HEK293 (cell line): ENCODE data around the gene ARID4A.

Experiments used
- GLIS1 ChIP-seq: fragments of 450-650 bp; formaldehyde crosslinking; IDR thresholded peaks from 2 replicates; pipeline ENCODE4 v1.5.1; 2016; ENCODE audit warnings: missing biosample characterization, missing genetic modification characterization
- KLF17 ChIP-seq: fragments of 450-650 bp; formaldehyde crosslinking; IDR thresholded peaks from 2 replicates; pipeline ENCODE4 v1.5.1; 2016; ENCODE audit warnings: missing biosample characterization, missing genetic modification characterization
- SETDB1 ChIP-seq: IDR thresholded peaks from one replicate; pipeline ENCODE4 v1.6.1; 2017; ENCODE audit warnings: mild to moderate bottlenecking, low read length, moderate library complexity, mixed read lengths; ENCODE audit not compliant: insufficient read length
- WT1 ChIP-seq: fragments of 450-650 bp; formaldehyde crosslinking; IDR thresholded peaks from 2 replicates; pipeline ENCODE4 v1.5.1; 2016; ENCODE audit warnings: missing biosample characterization, missing genetic modification characterization
- ZBTB11 ChIP-seq: fragments of 450-650 bp; formaldehyde crosslinking; conservative IDR thresholded peaks from 2 replicates; pipeline ENCODE4 v1.5.1; 2016; ENCODE audit warnings: low read depth, missing biosample characterization, missing genetic modification characterization
- ZFP69B ChIP-seq: fragments of 450-650 bp; formaldehyde crosslinking; IDR thresholded peaks from 2 replicates; pipeline ENCODE4 v1.5.1; 2016; ENCODE audit warnings: missing biosample characterization, missing genetic modification characterization
- ZNF112 ChIP-seq: fragments of 450-650 bp; formaldehyde crosslinking; IDR thresholded peaks from 2 replicates; pipeline ENCODE4 v1.5.0; 2017; ENCODE audit warnings: missing biosample characterization, missing genetic modification characterization
- ZNF146 ChIP-seq: fragments of 450-650 bp; formaldehyde crosslinking; IDR thresholded peaks from 2 replicates; pipeline ENCODE4 v1.5.1; 2016; ENCODE audit warnings: missing biosample characterization, missing genetic modification characterization
- ZNF248 ChIP-seq: fragments of 450-650 bp; formaldehyde crosslinking; IDR thresholded peaks from 2 replicates; pipeline ENCODE4 v1.5.1; 2017; ENCODE audit warnings: missing biosample characterization, missing genetic modification characterization
- ZNF341 ChIP-seq: fragments of 450-650 bp; formaldehyde crosslinking; IDR thresholded peaks from 2 replicates; pipeline ENCODE4; 2016; ENCODE audit warnings: low read depth, missing biosample characterization, missing genetic modification characterization
- ZNF362 ChIP-seq: fragments of 450-650 bp; formaldehyde crosslinking; IDR thresholded peaks from 2 replicates; pipeline ENCODE4 v1.5.1; 2016; ENCODE audit warnings: missing biosample characterization, missing genetic modification characterization
- ZNF560 ChIP-seq: fragments of 450-650 bp; formaldehyde crosslinking; IDR thresholded peaks from 2 replicates; pipeline ENCODE4 v1.5.1; 2017; ENCODE audit warnings: missing biosample characterization, missing genetic modification characterization, borderline replicate concordance
- ZNF561 ChIP-seq: fragments of 450-650 bp; IDR thresholded peaks from 2 replicates; pipeline ENCODE4 v1.5.1; 2018; ENCODE audit warnings: missing biosample characterization, missing genetic modification characterization, borderline replicate concordance
- ZNF571 ChIP-seq: fragments of 450-650 bp; formaldehyde crosslinking; IDR thresholded peaks from 2 replicates; pipeline ENCODE4 v1.5.0; 2017; ENCODE audit warnings: missing biosample characterization, missing genetic modification characterization
- ZNF580 ChIP-seq: fragments of 450-650 bp; formaldehyde crosslinking; IDR thresholded peaks from 2 replicates; pipeline ENCODE4 v1.5.1; 2016; ENCODE audit warnings: missing biosample characterization, missing genetic modification characterization
- ZNF692 ChIP-seq: fragments of 450-650 bp; formaldehyde crosslinking; IDR thresholded peaks from 2 replicates; pipeline ENCODE4 v1.5.1; 2016; ENCODE audit warnings: missing biosample characterization, missing genetic modification characterization
- ZNF707 ChIP-seq: fragments of 450-650 bp; formaldehyde crosslinking; IDR thresholded peaks from 2 replicates; pipeline ENCODE4 v1.5.1; 2016; ENCODE audit warnings: missing biosample characterization, missing genetic modification characterization
- ZNF76 ChIP-seq: fragments of 450-650 bp; formaldehyde crosslinking; IDR thresholded peaks from 2 replicates; pipeline ENCODE4; 2016; ENCODE audit warnings: low read depth, missing biosample characterization, missing genetic modification characterization, borderline replicate concordance
- ZNF777 ChIP-seq: fragments of 450-650 bp; formaldehyde crosslinking; IDR thresholded peaks from 2 replicates; pipeline ENCODE4 v1.5.1; 2017; ENCODE audit warnings: missing biosample characterization, missing genetic modification characterization, borderline replicate concordance
- ZNF830 ChIP-seq: fragments of 450-650 bp; IDR thresholded peaks from 2 replicates; pipeline ENCODE4 v1.5.0; 2018; ENCODE audit warnings: missing biosample characterization, missing genetic modification characterization, low read depth, mild to moderate bottlenecking, moderate library complexity
- ZSCAN18 ChIP-seq: fragments of 450-650 bp; formaldehyde crosslinking; IDR thresholded peaks from 2 replicates; pipeline ENCODE4 v1.5.1; 2016; ENCODE audit warnings: missing biosample characterization, missing genetic modification characterization
- ZSCAN30 ChIP-seq: fragments of 450-650 bp; IDR thresholded peaks from 2 replicates; pipeline ENCODE4 v1.5.1; 2018; ENCODE audit warnings: missing biosample characterization, mild to moderate bottlenecking, missing genetic modification characterization, moderate library complexity
- TF ChIP-seq, protein P1 (sequence below): fragments of 450-650 bp; formaldehyde crosslinking; IDR thresholded peaks from 2 replicates; pipeline ENCODE4 v1.5.0; 2017; ENCODE audit warnings: missing biosample characterization, missing genetic modification characterization, borderline replicate concordance
- TF ChIP-seq, protein P2 (sequence below): fragments of 450-650 bp; formaldehyde crosslinking; IDR thresholded peaks from 2 replicates; pipeline ENCODE4 v1.5.1; 2016; ENCODE audit warnings: missing biosample characterization, missing genetic modification characterization

Gene ARID4A

GRCh38 chr14:58299401-58300330 is 1.3 kb downstream of the ARID4A start (continued):
- TF ChIP-seq ZNF362 (no peak), ZNF146 (tag by site-specific recombination) (no peak), ZNF112 (tag by site-specific recombination) (no peak), WT1 (tag by site-specific recombination) (no peak), ZNF830 (tag by site-specific recombination) (no peak), KLF17 (no peak), ZBTB11 (tag by site-specific recombination) (peak; percentile 37; the same call in 1 of the 2 replicates), ZSCAN30 (tag by site-specific recombination) (no peak), ZNF560 (tag by site-specific recombination) (no peak), ZNF248 (tag by site-specific recombination) (no peak), ZSCAN18 (tag by site-specific recombination) (no peak), ZNF707 (no peak), ZNF341 (tag by site-specific recombination) (peak; percentile 66), ZNF580 (tag by site-specific recombination) (no peak), ZNF571 (tag by site-specific recombination) (no peak), SETDB1 (no peak), GLIS1 (tag by site-specific recombination) (peak; percentile 84), ZNF692 (no peak), ZNF561 (tag by site-specific recombination) (0 out of 2 replicates have a peak, but pooled peaks have one; percentile 19), ZNF777 (no peak; the same call in 1 of the 2 replicates), ZFP69B (tag by site-specific recombination) (no peak), ZNF76 (tag by site-specific recombination) (0 out of 2 replicates have a peak, but pooled peaks have one; percentile 19)
- TF ChIP-seq, protein P1, sequence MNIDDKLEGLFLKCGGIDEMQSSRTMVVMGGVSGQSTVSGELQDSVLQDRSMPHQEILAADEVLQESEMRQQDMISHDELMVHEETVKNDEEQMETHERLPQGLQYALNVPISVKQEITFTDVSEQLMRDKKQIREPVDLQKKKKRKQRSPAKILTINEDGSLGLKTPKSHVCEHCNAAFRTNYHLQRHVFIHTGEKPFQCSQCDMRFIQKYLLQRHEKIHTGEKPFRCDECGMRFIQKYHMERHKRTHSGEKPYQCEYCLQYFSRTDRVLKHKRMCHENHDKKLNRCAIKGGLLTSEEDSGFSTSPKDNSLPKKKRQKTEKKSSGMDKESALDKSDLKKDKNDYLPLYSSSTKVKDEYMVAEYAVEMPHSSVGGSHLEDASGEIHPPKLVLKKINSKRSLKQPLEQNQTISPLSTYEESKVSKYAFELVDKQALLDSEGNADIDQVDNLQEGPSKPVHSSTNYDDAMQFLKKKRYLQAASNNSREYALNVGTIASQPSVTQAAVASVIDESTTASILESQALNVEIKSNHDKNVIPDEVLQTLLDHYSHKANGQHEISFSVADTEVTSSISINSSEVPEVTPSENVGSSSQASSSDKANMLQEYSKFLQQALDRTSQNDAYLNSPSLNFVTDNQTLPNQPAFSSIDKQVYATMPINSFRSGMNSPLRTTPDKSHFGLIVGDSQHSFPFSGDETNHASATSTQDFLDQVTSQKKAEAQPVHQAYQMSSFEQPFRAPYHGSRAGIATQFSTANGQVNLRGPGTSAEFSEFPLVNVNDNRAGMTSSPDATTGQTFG (tag by site-specific recombination): no peak
- TF ChIP-seq, protein P2, sequence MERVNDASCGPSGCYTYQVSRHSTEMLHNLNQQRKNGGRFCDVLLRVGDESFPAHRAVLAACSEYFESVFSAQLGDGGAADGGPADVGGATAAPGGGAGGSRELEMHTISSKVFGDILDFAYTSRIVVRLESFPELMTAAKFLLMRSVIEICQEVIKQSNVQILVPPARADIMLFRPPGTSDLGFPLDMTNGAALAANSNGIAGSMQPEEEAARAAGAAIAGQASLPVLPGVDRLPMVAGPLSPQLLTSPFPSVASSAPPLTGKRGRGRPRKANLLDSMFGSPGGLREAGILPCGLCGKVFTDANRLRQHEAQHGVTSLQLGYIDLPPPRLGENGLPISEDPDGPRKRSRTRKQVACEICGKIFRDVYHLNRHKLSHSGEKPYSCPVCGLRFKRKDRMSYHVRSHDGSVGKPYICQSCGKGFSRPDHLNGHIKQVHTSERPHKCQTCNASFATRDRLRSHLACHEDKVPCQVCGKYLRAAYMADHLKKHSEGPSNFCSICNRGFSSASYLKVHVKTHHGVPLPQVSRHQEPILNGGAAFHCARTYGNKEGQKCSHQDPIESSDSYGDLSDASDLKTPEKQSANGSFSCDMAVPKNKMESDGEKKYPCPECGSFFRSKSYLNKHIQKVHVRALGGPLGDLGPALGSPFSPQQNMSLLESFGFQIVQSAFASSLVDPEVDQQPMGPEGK (tag by site-specific recombination): peak; percentile 20; the same call in 1 of the 2 replicates
